K562 (cell line): ENCODE measurements around the gene MYH9.

Source experiments
- BHLHE40 ChIP-seq: IDR thresholded peaks from 2 replicates; pipeline ENCODE4 v1.6.1; 2011; ENCODE audit warnings: low read length, improper control_type of control experiment
- C11orf30 ChIP-seq: fragments of 450-650 bp; IDR thresholded peaks from 2 replicates; pipeline ENCODE4 v1.6.1; 2016; ENCODE audit warnings: low read depth, mild to moderate bottlenecking
- CEBPZ ChIP-seq: fragments of 150-350 bp; IDR thresholded peaks from 2 replicates; pipeline ENCODE4 v1.6.1; 2014; ENCODE audit warnings: low read depth, mild to moderate bottlenecking, low read length, borderline replicate concordance
- EP300 ChIP-seq: IDR thresholded peaks from 2 replicates; pipeline ENCODE4 v1.6.1; 2012; ENCODE audit warnings: low read length, improper control_type of control experiment
- MEF2D ChIP-seq: conservative IDR thresholded peaks from 2 replicates; pipeline ENCODE4 v1.6.1; 2016; ENCODE audit warnings: low read depth, missing genetic modification characterization, missing compliant biosample characterization
- NCOA2 ChIP-seq, 2 experiments: fragments of 450-650 bp; IDR thresholded peaks; 2 replicates each; pipeline ENCODE4 v1.6.1; 2018; ENCODE audit warnings: mild to moderate bottlenecking in 2 of 2, moderate library complexity in 1 of 2; ENCODE audit not compliant: partially characterized antibody in 2 of 2
- SETDB1 ChIP-seq: IDR thresholded peaks from one replicate; pipeline ENCODE4 v1.6.1; 2012; ENCODE audit warnings: low read length, control low read depth, inconsistent platforms
- TAF1 ChIP-seq: IDR thresholded peaks from 2 replicates; pipeline ENCODE4 v1.6.1; 2011; ENCODE audit warnings: mild to moderate bottlenecking, low read length, moderate library complexity; ENCODE audit not compliant: insufficient read depth, control insufficient read depth, severe bottlenecking; ENCODE audit errors: extremely low read depth

- no peak for TF ChIP-seq EP300
- TF ChIP-seq TAF1: no peak
- TF ChIP-seq C11orf30: no peak
- no peak for TF ChIP-seq SETDB1
- no peak for TF ChIP-seq NCOA2 (IDR thresholded peaks at IDR 0.05; ENCODE audit: partially characterized antibody in 2 of 2)
- TF ChIP-seq BHLHE40: no peak
- no peak for TF ChIP-seq CEBPZ
- TF ChIP-seq MEF2D (tag): no peak
Observed at GRCh38 chr22:36315325-36315724, 72.4 kb downstream of the MYH9 start.
